Tibial nerve (tissue), 4 donors: ENCODE data around the gene ZSWIM7. TPM values are rescaled to one million over a fixed set of nuclear protein-coding genes. Genes with fewer than 3 reads are reported as not detected.

Experiments used
- DNase-seq, 2 donors: peaks; one replicate each; pipeline ENCODE4 v3.0.0-alpha.2; 2019; ENCODE audit warnings: low spot score in 2 of 2
- H3K27ac ChIP-seq, 4 donors: fragments of 200-600 bp; sonication (generic) in 3 of 4; one replicate each; pipeline ENCODE4 v1.5.1; 2017 to 2019; ENCODE audit warnings: mild to moderate bottlenecking in 1 of 4
- H3K27me3 ChIP-seq, 2 donors: fragments of 200-600 bp; sonication (generic) in 1 of 2; one replicate each; pipeline versions ENCODE4 v1.5.1 to v1.6.0; 2017 to 2019
- H3K36me3 ChIP-seq, 3 donors: fragments of 200-600 bp; sonication (generic); one replicate each; pipeline ENCODE4 v1.5.1; 2018 to 2019
- H3K4me1 ChIP-seq, 4 donors: fragments of 200-600 bp; sonication (generic) in 3 of 4; one replicate each; pipeline ENCODE4 v1.5.1; 2017 to 2019
- H3K4me3 ChIP-seq, 4 donors: fragments of 200-600 bp; sonication (generic) in 3 of 4; one replicate each; pipeline ENCODE4 v1.5.1; 2017 to 2019; ENCODE audit warnings: mild to moderate bottlenecking in 1 of 4, moderate library complexity in 1 of 4
- H3K9me3 ChIP-seq, 4 donors: fragments of 200-600 bp; sonication (generic) in 3 of 4; one replicate each; pipeline ENCODE4 v1.5.1; 2017 to 2019
- CTCF ChIP-seq, 5 experiments: fragments of 200-600 bp in 3 of 5; fragments of 450-650 bp in 2 of 5; sonication (generic) in 3 of 5; IDR thresholded peaks; one replicate each; pipeline ENCODE4 v1.5.1; 2016 to 2019; ENCODE audit warnings: antibody characterized with exemption in 5 of 5, mild to moderate bottlenecking in 3 of 5, moderate library complexity in 2 of 5
- EP300 ChIP-seq, 2 donors: sonication (generic); formaldehyde crosslinking; IDR thresholded peaks; one replicate each; pipeline ENCODE4 v1.6.1; 2017; ENCODE audit warnings: antibody characterized with exemption in 2 of 2, mild to moderate bottlenecking in 1 of 2
- POLR2A ChIP-seq, 2 donors: fragments of 450-650 bp; IDR thresholded peaks; one replicate each; pipeline ENCODE4 v1.6.1; 2017; ENCODE audit warnings: antibody characterized with exemption in 2 of 2, mild to moderate bottlenecking in 2 of 2, moderate library complexity in 2 of 2
- WGBS, 2 donors: methylation state at CpG; one replicate each; pipeline ENCODE4 v1.1.5; 2018; 5-methylcytosine and 5-hydroxymethylcytosine counted together
- total RNA-seq, 4 donors: library from RNA; depleted of rRNA; stranded (reverse); fragments of >200 nt; gene quantifications; one replicate each; pipeline ENCODE4 v1.1.0, GENCODE V29; 2016

Gene ZSWIM7
- total RNA-seq, 4 donors from 2014 or later, result 7.0 to 31.2 (median 17.4) TPM

GRCh38 chr17:15973834-15974233 lies 25.7 kb downstream of the ZSWIM7 start:
- no peaks in the 10 kb centered on the region for H3K4me1 ChIP-seq
- no peak overlapping the region for H3K4me3 ChIP-seq
- no peaks in the 10 kb centered on the region for H3K9me3 ChIP-seq
- TF ChIP-seq EP300 (IDR thresholded peaks at IDR 0.05), result no peak
- no peak for TF ChIP-seq CTCF (IDR thresholded peaks at IDR 0.05)
- no peak for TF ChIP-seq POLR2A (IDR thresholded peaks at IDR 0.05)
- H3K27me3 ChIP-seq, result no peaks in the 10 kb centered on the region
- peaks cover 0 to 39% (median 13%) of the 10 kb centered on the region in 3 donors for H3K36me3 ChIP-seq
- 70 to 79% methylated on average over 6 of the region's 6 CpGs for WGBS, 2 donors
- H3K27ac ChIP-seq, result no peak overlapping the region
- no peak for DNase-seq

- H3K36me3 ChIP-seq, result peaks cover 0 to 31% (median 12%) of the 10 kb centered on the region in 3 donors
- no peaks in the 10 kb centered on the region for H3K9me3 ChIP-seq
- no peak overlapping the region for H3K4me3 ChIP-seq
- H3K27ac ChIP-seq, result no peak overlapping the region
- no peak for TF ChIP-seq CTCF (IDR thresholded peaks at IDR 0.05)
- TF ChIP-seq POLR2A (IDR thresholded peaks at IDR 0.05), result no peak
- TF ChIP-seq EP300 (IDR thresholded peaks at IDR 0.05), result no peak
- no peak for DNase-seq
- H3K27me3 ChIP-seq, result no peaks in the 10 kb centered on the region
- no peaks in the 10 kb centered on the region for H3K4me1 ChIP-seq
These were observed 26.5 kb downstream of the ZSWIM7 start for GRCh38 chr17:15973016-15973415.

GRCh38 chr17:15972497-15972951 lies 27.0 kb downstream of the ZSWIM7 start:
- TF ChIP-seq POLR2A (IDR thresholded peaks at IDR 0.05) (no peak), EP300 (IDR thresholded peaks at IDR 0.05) (no peak), CTCF (IDR thresholded peaks at IDR 0.05) (no peak)
- Histone ChIP-seq H3K36me3 (peaks cover 0 to 26% (median 7%) of the 10 kb centered on the region in 3 donors), H3K27ac (no peak overlapping the region), H3K4me3 (no peak overlapping the region), H3K9me3 (no peaks in the 10 kb centered on the region), H3K4me1 (no peaks in the 10 kb centered on the region), H3K27me3 (no peaks in the 10 kb centered on the region)
- no peak for DNase-seq
- WGBS, 2 donors, result 96 to 98% methylated on average over 4 of the region's 4 CpGs

GRCh38 chr17:15971882-15972281 lies 27.6 kb downstream of the ZSWIM7 start:
- H3K4me3 ChIP-seq, result no peak overlapping the region
- H3K4me1 ChIP-seq, result peaks cover 0 to 3% (median under 1%) of the 10 kb centered on the region in 4 donors
- WGBS, 2 donors, result 95 to 98% methylated on average over 5 of the region's 5 CpGs
- no peaks in the 10 kb centered on the region for H3K27me3 ChIP-seq
- H3K27ac ChIP-seq, result no peak overlapping the region
- no peaks in the 10 kb centered on the region for H3K9me3 ChIP-seq
- DNase-seq, result no peak
- peaks cover 0 to 20% (median 7%) of the 10 kb centered on the region in 3 donors for H3K36me3 ChIP-seq
- TF ChIP-seq EP300 (IDR thresholded peaks at IDR 0.05) (no peak), CTCF (IDR thresholded peaks at IDR 0.05) (no peak), POLR2A (IDR thresholded peaks at IDR 0.05) (no peak)

- no peak overlapping the region for H3K4me3 ChIP-seq
These were observed 28.3 kb downstream of the ZSWIM7 start for GRCh38 chr17:15971098-15971678.

More at GRCh38 chr17:15971098-15971678, 28.3 kb downstream of the ZSWIM7 start:
- Histone ChIP-seq H3K36me3 (peaks cover 0 to 14% (median under 1%) of the 10 kb centered on the region in 3 donors), H3K4me1 (peaks cover 0 to 10% (median 4%) of the 10 kb centered on the region in 4 donors), H3K27me3 (no peaks in the 10 kb centered on the region), H3K27ac (no peak overlapping the region), H3K9me3 (no peaks in the 10 kb centered on the region)
- no peak for DNase-seq
- TF ChIP-seq CTCF (IDR thresholded peaks at IDR 0.05), result no peak
- no peak for TF ChIP-seq POLR2A (IDR thresholded peaks at IDR 0.05)
- no peak for TF ChIP-seq EP300 (IDR thresholded peaks at IDR 0.05)
- 73 to 77% methylated on average over 5 of the region's 5 CpGs for WGBS, 2 donors
